Measurements from ENCODE around the gene PRKG1. TPM values are rescaled to one million over a fixed set of nuclear protein-coding genes. Genes with fewer than 3 reads are reported as not detected.

The PRKG1 gene
- total RNA-seq, 1 donor from 2014 or later: 17.9 TPM

GRCh38 chr10:51892965-51893658 is 818.8 kb downstream of the PRKG1 start:
- intact Hi-C loops (cut with DNase I): no loop called here
- DNase-seq (ENCODE audit: extremely low spot score in 2 of 2): no peak
- H3K4me3 ChIP-seq: no peak overlapping the region
- H3K27me3 ChIP-seq: no peaks in the 10 kb centered on the region
- H3K9me3 ChIP-seq: no peaks in the 10 kb centered on the region
- H3K36me3 ChIP-seq: no peaks in the 10 kb centered on the region
- no peak overlapping the region for H3K27ac ChIP-seq
- no peak for TF ChIP-seq POLR2AphosphoS5 (IDR thresholded peaks at IDR 0.05; ENCODE audit: insufficient read depth in 1 of 2, low read depth in 1 of 2)
- TF ChIP-seq CTCF (IDR thresholded peaks at IDR 0.05): no peak
- no peak for TF ChIP-seq POLR2A (IDR thresholded peaks at IDR 0.05)
- H3K4me1 ChIP-seq: peaks cover 40% of the 10 kb centered on the region

GRCh38 chr10:51894771-51895578 is 820.7 kb downstream of the PRKG1 start:
- Histone ChIP-seq H3K4me3 (no peak overlapping the region), H3K27ac (no peak overlapping the region), H3K4me1 (peaks cover 40% of the 10 kb centered on the region), H3K9me3 (no peaks in the 10 kb centered on the region), H3K36me3 (no peaks in the 10 kb centered on the region), H3K27me3 (no peaks in the 10 kb centered on the region)
- intact Hi-C loops (cut with DNase I): no loop called here
- no peak for TF ChIP-seq POLR2A (IDR thresholded peaks at IDR 0.05)
- no peak for TF ChIP-seq CTCF (IDR thresholded peaks at IDR 0.05)
- TF ChIP-seq POLR2AphosphoS5 (IDR thresholded peaks at IDR 0.05; ENCODE audit: insufficient read depth in 1 of 2, low read depth in 1 of 2): no peak
- no peak for DNase-seq (ENCODE audit: extremely low spot score in 2 of 2)

GRCh38 chr10:51896849-51897248 is 822.6 kb downstream of the PRKG1 start:
- intact Hi-C loops (cut with DNase I): no loop called here
- DNase-seq (ENCODE audit: extremely low spot score in 2 of 2): no peak
- TF ChIP-seq POLR2AphosphoS5 (IDR thresholded peaks at IDR 0.05; ENCODE audit: insufficient read depth in 1 of 2, low read depth in 1 of 2) (peak in 1 of 2 donors; percentile 33), CTCF (IDR thresholded peaks at IDR 0.05) (no peak)
- no peaks in the 10 kb centered on the region for H3K27me3 ChIP-seq
- H3K4me1 ChIP-seq: peaks cover 40% of the 10 kb centered on the region
- H3K9me3 ChIP-seq: no peaks in the 10 kb centered on the region
- H3K27ac ChIP-seq: no peak overlapping the region
- no peaks in the 10 kb centered on the region for H3K36me3 ChIP-seq
- H3K4me3 ChIP-seq: no peak overlapping the region

- DNase-seq (ENCODE audit: extremely low spot score in 2 of 2): no peak
- Histone ChIP-seq H3K4me3 (no peak overlapping the region), H3K27ac (no peak overlapping the region), H3K4me1 (peaks cover 40% of the 10 kb centered on the region), H3K27me3 (no peaks in the 10 kb centered on the region), H3K36me3 (no peaks in the 10 kb centered on the region), H3K9me3 (no peaks in the 10 kb centered on the region)
- TF ChIP-seq CTCF (IDR thresholded peaks at IDR 0.05) (no peak), POLR2AphosphoS5 (IDR thresholded peaks at IDR 0.05; ENCODE audit: insufficient read depth in 1 of 2, low read depth in 1 of 2) (no peak), POLR2A (IDR thresholded peaks at IDR 0.05) (no peak)
- intact Hi-C loops (cut with DNase I): no loop called here
Observed at GRCh38 chr10:51897560-51897959, 823.3 kb downstream of the PRKG1 start.

- Histone ChIP-seq H3K27ac (no peak overlapping the region), H3K36me3 (no peaks in the 10 kb centered on the region), H3K27me3 (no peaks in the 10 kb centered on the region), H3K4me1 (peaks cover 26% of the 10 kb centered on the region), H3K4me3 (no peak overlapping the region), H3K9me3 (no peaks in the 10 kb centered on the region)
- TF ChIP-seq POLR2A (IDR thresholded peaks at IDR 0.05) (no peak), CTCF (IDR thresholded peaks at IDR 0.05) (no peak), POLR2AphosphoS5 (IDR thresholded peaks at IDR 0.05; ENCODE audit: insufficient read depth in 1 of 2, low read depth in 1 of 2) (no peak)
- DNase-seq (ENCODE audit: extremely low spot score in 2 of 2): no peak
- intact Hi-C loops (cut with DNase I): no loop called here
Observed at GRCh38 chr10:51900180-51900579, 825.9 kb downstream of the PRKG1 start.
